B cell (primary cell): ENCODE data around the gene CTH. TPM values are rescaled to one million over a fixed set of nuclear protein-coding genes. Genes with fewer than 3 reads are reported as not detected.

Source experiments
- ATAC-seq: fragments of 200-7000 bp; cut with Tn5 transposase; one replicate; pipeline ENCODE4 v1.10.0; 2021; ENCODE audit warnings: low read depth, mild to moderate bottlenecking, moderate number of reproducible peaks, moderate library complexity
- CTCF ChIA-PET: fragments of 350-600 bp; sonication (Branson Sonifier 250); formaldehyde crosslinking; loops from one replicate; lab custom pipeline; 2021; ENCODE audit warnings: antibody characterized with exemption, inconsistent platforms; lab: Charles Lee
- POLR2A ChIA-PET: fragments of 350-600 bp; sonication (Branson Sonifier 250); formaldehyde crosslinking; loops from one replicate; lab custom pipeline; 2021; ENCODE audit warnings: antibody characterized with exemption; lab: Charles Lee
- DNase-seq: peaks from one replicate; pipeline ENCODE4 v3.0.0; 2013
- H2AFZ ChIP-seq: 2 replicates; pipeline ENCODE4 v1.6.1; 2012; ENCODE audit warnings: mild to moderate bottlenecking, low read depth, low read length; ENCODE audit not compliant: insufficient read depth, poor library complexity, severe bottlenecking
- H3K27ac ChIP-seq, 2 donors: 1 replicate in 1 of 2; 2 replicates in 1 of 2; pipeline ENCODE4 v1.5.1; 2012 to 2013; ENCODE audit warnings: low read length in 2 of 2, mild to moderate bottlenecking in 2 of 2, moderate library complexity in 1 of 2
- H3K27me3 ChIP-seq, 4 experiments: fragments of 200-600 bp in 1 of 4; sonication (generic) in 1 of 4; replicated peaks in 1 of 4; 1 replicate in 2 of 4; 2 replicates in 2 of 4; pipeline versions ENCODE4 v1.6.1 to v1.7.0; 2013 to 2016; ENCODE audit warnings: low read length in 3 of 4, mild to moderate bottlenecking in 2 of 4, mixed read lengths in 1 of 4, moderate library complexity in 1 of 4; ENCODE audit not compliant: insufficient read depth in 4 of 4, control insufficient read depth in 3 of 4; ENCODE audit errors: control extremely low read depth in 1 of 4
- H3K36me3 ChIP-seq, 2 experiments: replicated peaks in 1 of 2; 1 replicate in 1 of 2; 2 replicates in 1 of 2; pipeline versions ENCODE4 v1.6.1 to v1.7.1; 2013; ENCODE audit warnings: low read length in 1 of 2; ENCODE audit not compliant: insufficient read depth in 2 of 2, control insufficient read depth in 1 of 2; ENCODE audit errors: control extremely low read depth in 1 of 2, extremely low read depth in 1 of 2
- H3K4me1 ChIP-seq, 2 donors: fragments of 200-600 bp in 1 of 2; sonication (generic) in 1 of 2; 1 replicate in 1 of 2; 2 replicates in 1 of 2; pipeline versions ENCODE4 v1.5.1 to v1.6.1; 2013 to 2017; ENCODE audit warnings: low read length in 2 of 2; ENCODE audit not compliant: control insufficient read depth in 2 of 2, insufficient read depth in 2 of 2
- H3K4me2 ChIP-seq: replicated peaks from 2 replicates; pipeline ENCODE3; 2012; ENCODE audit warnings: mild to moderate bottlenecking, low read depth, low read length; ENCODE audit not compliant: poor library complexity, severe bottlenecking
- H3K4me3 ChIP-seq, 5 experiments: fragments of 200-600 bp in 1 of 5; sonication (generic) in 1 of 5; 1 replicate in 3 of 5; 2 replicates in 2 of 5; pipeline versions ENCODE4 v1.5.1 to v1.7.0; 2011 to 2016; ENCODE audit warnings: low read length in 4 of 5, mild to moderate bottlenecking in 4 of 5, low read depth in 2 of 5, control low read depth in 1 of 5, moderate library complexity in 1 of 5; ENCODE audit not compliant: insufficient read depth in 1 of 5; ENCODE audit errors: control extremely low read depth in 1 of 5, extremely low read depth in 1 of 5
- H3K79me2 ChIP-seq: fragments of 200-600 bp; sonication (generic); one replicate; pipeline ENCODE4 v1.6.0; 2016; ENCODE audit warnings: low read length; ENCODE audit not compliant: control insufficient read depth, insufficient read depth
- H3K9ac ChIP-seq: fragments of 200-600 bp; sonication (generic); 2 replicates; pipeline ENCODE4 v1.6.1; 2017; ENCODE audit warnings: mild to moderate bottlenecking, low read length, moderate library complexity
- H3K9me3 ChIP-seq, 3 donors: one replicate each; pipeline versions ENCODE4 v1.6.1 to v1.7.1; 2013; ENCODE audit warnings: low read length in 2 of 3; ENCODE audit not compliant: control insufficient read depth in 2 of 3, insufficient read depth in 1 of 3; ENCODE audit errors: control extremely low read depth in 1 of 3
- H4K20me1 ChIP-seq: 2 replicates; pipeline ENCODE4 v1.6.0; 2012; ENCODE audit warnings: mild to moderate bottlenecking, low read length; ENCODE audit not compliant: insufficient read depth, control insufficient read depth, poor library complexity, severe bottlenecking
- H3K27ac Mint-ChIP-seq: one replicate; pipeline ENCODE4 v1.8.0; 2021; ENCODE audit warnings: mixed read lengths
- H3K27me3 Mint-ChIP-seq: one replicate; pipeline ENCODE4 v1.8.0; 2021; ENCODE audit warnings: mixed read lengths
- H3K4me1 Mint-ChIP-seq: one replicate; pipeline ENCODE4 v1.8.0; 2021; ENCODE audit warnings: mixed read lengths
- H3K4me3 Mint-ChIP-seq: one replicate; pipeline ENCODE4 v1.8.0; 2021; ENCODE audit warnings: mixed read lengths
- H3K9me3 Mint-ChIP-seq: one replicate; pipeline ENCODE4 v1.8.0; 2022; ENCODE audit warnings: mixed read lengths; ENCODE audit not compliant: insufficient read depth
- EZH2 ChIP-seq: IDR thresholded peaks from 2 replicates; pipeline ENCODE4 v1.6.1; 2012; ENCODE audit warnings: borderline replicate concordance, low read depth, mild to moderate bottlenecking, moderate library complexity, low read length; ENCODE audit not compliant: insufficient read depth, poor library complexity, severe bottlenecking
- WGBS: methylation state at CpG from one replicate; pipeline ENCODE4 v1.1.5; 2013; ENCODE audit warnings: missing lambda C conversion rate; ENCODE audit not compliant: insufficient coverage; 5-methylcytosine and 5-hydroxymethylcytosine counted together
- intact Hi-C: fragments of 100-400 bp; cut with micrococcal nuclease; formaldehyde crosslinking; loops from one replicate; pipeline ENCODE4 v1.10.0; 2022
- polyA plus RNA-seq: library from polyadenylated mRNA; depleted of rRNA; stranded (reverse); fragments of >200 nt; gene quantifications from 2 replicates; pipeline ENCODE4 v1.2.3, GENCODE V29; 2012
- total RNA-seq, 2 donors: library from RNA; stranded (reverse); fragments of 120-200 nt in 1 of 2; gene quantifications; 1 replicate in 1 of 2; 2 replicates in 1 of 2; pipeline versions ENCODE4 v1.2.3 to v1.2.4, GENCODE V29; 2013 to 2022
- TF ChIP-seq, protein P1 (sequence below): fragments of 200-600 bp; IDR thresholded peaks from one replicate; pipeline ENCODE4 v1.8.0; 2022; ENCODE audit warnings: antibody characterized with exemption, mild to moderate bottlenecking

CTH gene
- total and polyA plus RNA-seq, 2 donors (not counting 1 experiment from before 2014, with no cell fraction given): 0.84 to 4.9 TPM

DNA sequence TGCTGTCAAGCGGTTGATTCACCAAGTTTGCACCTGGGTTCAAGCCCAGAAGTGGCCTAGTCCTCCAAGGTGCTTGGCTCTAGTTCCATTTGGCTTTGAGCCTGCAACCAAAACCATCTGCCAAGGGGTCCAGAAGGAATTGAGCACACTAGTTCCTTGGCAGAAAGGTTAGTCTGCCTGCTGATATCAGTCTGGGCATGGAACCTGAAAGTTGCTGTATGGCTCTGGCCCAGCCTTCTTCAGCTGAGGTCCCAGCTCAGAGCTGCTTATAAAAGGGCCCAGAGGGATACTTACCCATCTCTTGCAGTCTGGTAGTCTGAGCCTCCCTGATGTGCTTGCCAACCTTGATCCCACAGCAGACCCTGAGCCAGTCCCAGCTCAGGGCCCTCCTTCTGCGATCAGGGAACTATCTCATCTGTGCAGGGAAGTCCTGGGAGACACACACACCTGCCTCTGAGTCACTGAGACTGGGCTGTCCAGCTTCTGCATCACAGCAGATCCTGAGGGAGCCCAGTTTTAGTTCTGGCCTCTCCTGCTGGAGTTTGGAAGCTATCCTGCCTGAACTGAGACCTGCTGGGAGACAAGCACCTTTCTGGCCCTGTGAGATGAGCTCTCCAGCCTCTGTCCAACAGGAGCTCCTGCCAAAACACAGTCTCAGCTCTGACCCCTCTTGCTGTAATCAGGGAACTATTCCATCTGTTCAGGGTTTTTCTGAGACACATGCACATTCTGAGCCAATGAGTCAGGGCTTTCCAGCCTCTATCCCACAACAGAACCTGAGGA is 75.8 kb downstream of the CTH start:
- no peak for TF ChIP-seq EZH2
- TF ChIP-seq, protein P1, sequence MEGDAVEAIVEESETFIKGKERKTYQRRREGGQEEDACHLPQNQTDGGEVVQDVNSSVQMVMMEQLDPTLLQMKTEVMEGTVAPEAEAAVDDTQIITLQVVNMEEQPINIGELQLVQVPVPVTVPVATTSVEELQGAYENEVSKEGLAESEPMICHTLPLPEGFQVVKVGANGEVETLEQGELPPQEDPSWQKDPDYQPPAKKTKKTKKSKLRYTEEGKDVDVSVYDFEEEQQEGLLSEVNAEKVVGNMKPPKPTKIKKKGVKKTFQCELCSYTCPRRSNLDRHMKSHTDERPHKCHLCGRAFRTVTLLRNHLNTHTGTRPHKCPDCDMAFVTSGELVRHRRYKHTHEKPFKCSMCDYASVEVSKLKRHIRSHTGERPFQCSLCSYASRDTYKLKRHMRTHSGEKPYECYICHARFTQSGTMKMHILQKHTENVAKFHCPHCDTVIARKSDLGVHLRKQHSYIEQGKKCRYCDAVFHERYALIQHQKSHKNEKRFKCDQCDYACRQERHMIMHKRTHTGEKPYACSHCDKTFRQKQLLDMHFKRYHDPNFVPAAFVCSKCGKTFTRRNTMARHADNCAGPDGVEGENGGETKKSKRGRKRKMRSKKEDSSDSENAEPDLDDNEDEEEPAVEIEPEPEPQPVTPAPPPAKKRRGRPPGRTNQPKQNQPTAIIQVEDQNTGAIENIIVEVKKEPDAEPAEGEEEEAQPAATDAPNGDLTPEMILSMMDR: no peak
- Histone ChIP-seq H3K4me1 (no peaks in the 10 kb centered on the region), H3K9me3 (peaks cover 0 to 4% (median 0%) of the 10 kb centered on the region in 3 donors), H3K27ac (no peak overlapping the region), H3K36me3 (no peaks in the 10 kb centered on the region), H3K27me3 (peaks cover 0 to 3% (median 0%) of the 10 kb centered on the region in 4 experiments), H2AFZ (no peak overlapping the region), H3K79me2 (no peaks in the 10 kb centered on the region), H4K20me1 (no peaks in the 10 kb centered on the region), H3K4me2 (no peak overlapping the region), H3K4me3 (no peak overlapping the region), H3K9ac (no peak overlapping the region)
- 84% methylated on average over 2 of the region's 2 CpGs for WGBS
- peaks cover 22% of the 10 kb centered on the region for H3K27me3 Mint-ChIP-seq
- intact Hi-C loops: no loop called here
- no peak overlapping the region for H3K4me3 Mint-ChIP-seq
- no peak for ATAC-seq
- POLR2A ChIA-PET: no interaction called here
- H3K4me1 Mint-ChIP-seq: no peaks in the 10 kb centered on the region
- H3K27ac Mint-ChIP-seq: no peak overlapping the region
- no peak for DNase-seq
- no peaks in the 10 kb centered on the region for H3K9me3 Mint-ChIP-seq
- CTCF ChIA-PET: interaction anchor here (0.8 kb wide), 1 partner anchor 353 kb away, joined by 4 read pairs; no protein-coding TSS in a partner anchor

DNA sequence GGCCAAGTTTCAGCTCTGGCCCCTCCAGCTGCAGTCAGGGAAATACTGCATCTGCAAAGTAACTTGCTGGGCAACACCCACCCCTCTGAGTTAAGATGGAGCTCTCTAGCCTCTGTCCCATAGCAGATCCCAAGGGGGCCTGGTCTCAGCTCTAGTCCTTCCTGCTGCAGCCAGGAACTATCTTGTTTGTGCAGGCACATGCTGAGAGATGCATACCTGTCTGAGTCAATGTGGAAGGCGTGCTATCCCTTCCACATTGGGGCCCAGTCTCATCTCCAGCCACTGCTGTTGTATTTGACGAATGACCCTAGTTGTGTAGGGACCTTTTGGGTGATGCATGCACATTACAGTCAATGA is 76.4 kb downstream of the CTH start:
- DNase-seq (no peak), ATAC-seq (no peak)
- no peak overlapping the region for H3K4me2 ChIP-seq
- CTCF ChIA-PET: interaction anchor here (0.8 kb wide), 1 partner anchor 353 kb away, joined by 4 read pairs; no protein-coding TSS in a partner anchor
- H3K27ac Mint-ChIP-seq: no peak overlapping the region
- peaks cover 0 to 3% (median 0%) of the 10 kb centered on the region in 4 experiments for H3K27me3 ChIP-seq
- H3K4me3 ChIP-seq: no peak overlapping the region
- H4K20me1 ChIP-seq: no peaks in the 10 kb centered on the region
- no peak overlapping the region for H2AFZ ChIP-seq
- no peaks in the 10 kb centered on the region for H3K9me3 Mint-ChIP-seq
- no peaks in the 10 kb centered on the region for H3K79me2 ChIP-seq
- WGBS: 86% methylated on average over 2 of the region's 2 CpGs
- peaks cover 0 to 4% (median 0%) of the 10 kb centered on the region in 3 donors for H3K9me3 ChIP-seq
- no peak overlapping the region for H3K4me3 Mint-ChIP-seq
- TF ChIP-seq, protein P1: no peak
- no peak for TF ChIP-seq EZH2
- POLR2A ChIA-PET: no interaction called here
- H3K4me1 Mint-ChIP-seq: no peaks in the 10 kb centered on the region
- H3K27me3 Mint-ChIP-seq: peaks cover 22% of the 10 kb centered on the region
- H3K36me3 ChIP-seq: no peaks in the 10 kb centered on the region
- intact Hi-C loops: no loop called here
- H3K27ac ChIP-seq: no peak overlapping the region
- H3K9ac ChIP-seq: no peak overlapping the region
- no peaks in the 10 kb centered on the region for H3K4me1 ChIP-seq
